ENCODE results near the gene KRTAP1-1. TPM values are rescaled to one million over a fixed set of nuclear protein-coding genes. Genes with fewer than 3 reads are reported as not detected.

The KRTAP1-1 gene
- total and polyA plus RNA-seq, 2 experiments from 2014 or later: not detected

DNA sequence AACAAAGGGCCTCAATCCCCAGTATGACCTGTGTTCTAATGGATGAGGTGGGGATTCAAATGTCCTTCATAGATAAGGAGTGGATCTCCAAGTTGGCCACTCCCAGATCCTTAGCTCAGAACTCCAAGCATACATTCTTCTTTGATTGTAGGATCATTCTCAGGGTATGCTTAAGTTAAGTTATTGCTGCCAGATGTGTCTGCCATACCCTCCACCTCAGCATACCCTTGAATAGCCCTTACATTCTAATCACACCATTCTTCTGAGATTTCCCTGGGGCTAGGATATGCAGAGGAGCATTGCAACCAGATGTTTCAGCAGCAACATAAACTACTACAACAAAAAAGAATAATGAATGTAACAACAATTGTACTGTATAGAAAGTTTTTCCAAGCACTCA lies 26.0 kb upstream of the KRTAP1-1 start:
- H3K4me2 ChIP-seq: no peak overlapping the region
- H3F3A ChIP-seq (replicated peaks; ENCODE audit: low read depth): no peaks in the 10 kb centered on the region
- H4K20me1 ChIP-seq (replicated peaks; ENCODE audit: insufficient read depth): no peaks in the 10 kb centered on the region
- H3K9me3 Mint-ChIP-seq: no peaks in the 10 kb centered on the region
- H3K27ac ChIP-seq (ENCODE audit: low read depth): no peak overlapping the region
- H3K79me2 ChIP-seq (replicated peaks; ENCODE audit: insufficient read depth): no peaks in the 10 kb centered on the region
- no peaks in the 10 kb centered on the region for H3K4me1 Mint-ChIP-seq
- no peaks in the 10 kb centered on the region for H3K27me3 ChIP-seq (ENCODE audit: insufficient read depth)
- H3K36me3 ChIP-seq (ENCODE audit: insufficient read depth): no peaks in the 10 kb centered on the region
- no peak for DNase-seq (ENCODE audit: low spot score)
- no peaks in the 10 kb centered on the region; the same call in none of the 2 replicates for H3K9me2 ChIP-seq (ENCODE audit: insufficient read depth)
- H3K4me1 ChIP-seq (ENCODE audit: insufficient read depth): no peaks in the 10 kb centered on the region
- no peaks in the 10 kb centered on the region for H3K27me3 Mint-ChIP-seq (ENCODE audit: insufficient read depth, low read depth, poor library complexity)
- no peak overlapping the region for H3K4me3 Mint-ChIP-seq
- H3K27ac Mint-ChIP-seq: no peak overlapping the region
- ATAC-seq: no peak
- H3K4me3 ChIP-seq: no peak overlapping the region
- TF ChIP-seq, protein P1, sequence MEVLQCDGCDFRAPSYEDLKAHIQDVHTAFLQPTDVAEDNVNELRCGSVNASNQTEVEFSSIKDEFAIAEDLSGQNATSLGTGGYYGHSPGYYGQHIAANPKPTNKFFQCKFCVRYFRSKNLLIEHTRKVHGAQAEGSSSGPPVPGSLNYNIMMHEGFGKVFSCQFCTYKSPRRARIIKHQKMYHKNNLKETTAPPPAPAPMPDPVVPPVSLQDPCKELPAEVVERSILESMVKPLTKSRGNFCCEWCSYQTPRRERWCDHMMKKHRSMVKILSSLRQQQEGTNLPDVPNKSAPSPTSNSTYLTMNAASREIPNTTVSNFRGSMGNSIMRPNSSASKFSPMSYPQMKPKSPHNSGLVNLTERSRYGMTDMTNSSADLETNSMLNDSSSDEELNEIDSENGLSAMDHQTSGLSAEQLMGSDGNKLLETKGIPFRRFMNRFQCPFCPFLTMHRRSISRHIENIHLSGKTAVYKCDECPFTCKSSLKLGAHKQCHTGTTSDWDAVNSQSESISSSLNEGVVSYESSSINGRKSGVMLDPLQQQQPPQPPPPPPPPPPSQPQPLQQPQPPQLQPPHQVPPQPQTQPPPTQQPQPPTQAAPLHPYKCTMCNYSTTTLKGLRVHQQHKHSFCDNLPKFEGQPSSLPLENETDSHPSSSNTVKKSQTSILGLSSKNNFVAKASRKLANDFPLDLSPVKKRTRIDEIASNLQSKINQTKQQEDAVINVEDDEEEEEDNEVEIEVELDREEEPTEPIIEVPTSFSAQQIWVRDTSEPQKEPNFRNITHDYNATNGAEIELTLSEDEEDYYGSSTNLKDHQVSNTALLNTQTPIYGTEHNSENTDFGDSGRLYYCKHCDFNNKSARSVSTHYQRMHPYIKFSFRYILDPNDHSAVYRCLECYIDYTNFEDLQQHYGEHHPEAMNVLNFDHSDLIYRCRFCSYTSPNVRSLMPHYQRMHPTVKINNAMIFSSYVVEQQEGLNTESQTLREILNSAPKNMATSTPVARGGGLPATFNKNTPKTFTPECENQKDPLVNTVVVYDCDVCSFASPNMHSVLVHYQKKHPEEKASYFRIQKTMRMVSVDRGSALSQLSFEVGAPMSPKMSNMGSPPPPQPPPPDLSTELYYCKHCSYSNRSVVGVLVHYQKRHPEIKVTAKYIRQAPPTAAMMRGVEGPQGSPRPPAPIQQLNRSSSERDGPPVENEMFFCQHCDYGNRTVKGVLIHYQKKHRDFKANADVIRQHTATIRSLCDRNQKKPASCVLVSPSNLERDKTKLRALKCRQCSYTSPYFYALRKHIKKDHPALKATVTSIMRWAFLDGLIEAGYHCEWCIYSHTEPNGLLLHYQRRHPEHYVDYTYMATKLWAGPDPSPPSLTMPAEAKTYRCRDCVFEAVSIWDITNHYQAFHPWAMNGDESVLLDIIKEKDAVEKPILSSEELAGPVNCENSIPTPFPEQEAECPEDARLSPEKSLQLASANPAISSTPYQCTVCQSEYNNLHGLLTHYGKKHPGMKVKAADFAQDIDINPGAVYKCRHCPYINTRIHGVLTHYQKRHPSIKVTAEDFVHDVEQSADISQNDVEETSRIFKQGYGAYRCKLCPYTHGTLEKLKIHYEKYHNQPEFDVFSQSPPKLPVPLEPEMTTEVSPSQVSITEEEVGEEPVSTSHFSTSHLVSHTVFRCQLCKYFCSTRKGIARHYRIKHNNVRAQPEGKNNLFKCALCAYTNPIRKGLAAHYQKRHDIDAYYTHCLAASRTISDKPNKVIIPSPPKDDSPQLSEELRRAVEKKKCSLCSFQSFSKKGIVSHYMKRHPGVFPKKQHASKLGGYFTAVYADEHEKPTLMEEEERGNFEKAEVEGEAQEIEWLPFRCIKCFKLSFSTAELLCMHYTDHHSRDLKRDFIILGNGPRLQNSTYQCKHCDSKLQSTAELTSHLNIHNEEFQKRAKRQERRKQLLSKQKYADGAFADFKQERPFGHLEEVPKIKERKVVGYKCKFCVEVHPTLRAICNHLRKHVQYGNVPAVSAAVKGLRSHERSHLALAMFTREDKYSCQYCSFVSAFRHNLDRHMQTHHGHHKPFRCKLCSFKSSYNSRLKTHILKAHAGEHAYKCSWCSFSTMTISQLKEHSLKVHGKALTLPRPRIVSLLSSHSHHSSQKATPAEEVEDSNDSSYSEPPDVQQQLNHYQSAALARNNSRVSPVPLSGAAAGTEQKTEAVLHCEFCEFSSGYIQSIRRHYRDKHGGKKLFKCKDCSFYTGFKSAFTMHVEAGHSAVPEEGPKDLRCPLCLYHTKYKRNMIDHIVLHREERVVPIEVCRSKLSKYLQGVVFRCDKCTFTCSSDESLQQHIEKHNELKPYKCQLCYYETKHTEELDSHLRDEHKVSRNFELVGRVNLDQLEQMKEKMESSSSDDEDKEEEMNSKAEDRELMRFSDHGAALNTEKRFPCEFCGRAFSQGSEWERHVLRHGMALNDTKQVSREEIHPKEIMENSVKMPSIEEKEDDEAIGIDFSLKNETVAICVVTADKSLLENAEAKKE (CRISPR knock-in tag; IDR thresholded peaks at IDR 0.05): no peak
- TF ChIP-seq EZH2phosphoT487 (IDR thresholded peaks at IDR 0.05; ENCODE audit: unreplicated experiment) (no peak), CREB1 (CRISPR knock-in tag; IDR thresholded peaks at IDR 0.05; ENCODE audit: low read depth) (no peak), POLR2AphosphoS5 (IDR thresholded peaks at IDR 0.05; ENCODE audit: low read depth) (no peak), NANOG (IDR thresholded peaks at IDR 0.05; ENCODE audit: borderline replicate concordance) (no peak), STAT1 (IDR thresholded peaks at IDR 0.05; ENCODE audit: unreplicated experiment) (no peak), ZNF114 (CRISPR knock-in tag; IDR thresholded peaks at IDR 0.05) (no peak), JUNB (IDR thresholded peaks at IDR 0.05; ENCODE audit: unreplicated experiment) (no peak), EZH2 (IDR thresholded peaks at IDR 0.05; ENCODE audit: low read depth, unreplicated experiment) (no peak), ZNF331 (CRISPR knock-in tag; IDR thresholded peaks at IDR 0.05; ENCODE audit: low read depth) (no peak)
- TF ChIP-seq, protein P2, sequence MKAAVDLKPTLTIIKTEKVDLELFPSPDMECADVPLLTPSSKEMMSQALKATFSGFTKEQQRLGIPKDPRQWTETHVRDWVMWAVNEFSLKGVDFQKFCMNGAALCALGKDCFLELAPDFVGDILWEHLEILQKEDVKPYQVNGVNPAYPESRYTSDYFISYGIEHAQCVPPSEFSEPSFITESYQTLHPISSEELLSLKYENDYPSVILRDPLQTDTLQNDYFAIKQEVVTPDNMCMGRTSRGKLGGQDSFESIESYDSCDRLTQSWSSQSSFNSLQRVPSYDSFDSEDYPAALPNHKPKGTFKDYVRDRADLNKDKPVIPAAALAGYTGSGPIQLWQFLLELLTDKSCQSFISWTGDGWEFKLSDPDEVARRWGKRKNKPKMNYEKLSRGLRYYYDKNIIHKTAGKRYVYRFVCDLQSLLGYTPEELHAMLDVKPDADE (IDR thresholded peaks at IDR 0.05): no peak
- TF ChIP-seq, protein P3, sequence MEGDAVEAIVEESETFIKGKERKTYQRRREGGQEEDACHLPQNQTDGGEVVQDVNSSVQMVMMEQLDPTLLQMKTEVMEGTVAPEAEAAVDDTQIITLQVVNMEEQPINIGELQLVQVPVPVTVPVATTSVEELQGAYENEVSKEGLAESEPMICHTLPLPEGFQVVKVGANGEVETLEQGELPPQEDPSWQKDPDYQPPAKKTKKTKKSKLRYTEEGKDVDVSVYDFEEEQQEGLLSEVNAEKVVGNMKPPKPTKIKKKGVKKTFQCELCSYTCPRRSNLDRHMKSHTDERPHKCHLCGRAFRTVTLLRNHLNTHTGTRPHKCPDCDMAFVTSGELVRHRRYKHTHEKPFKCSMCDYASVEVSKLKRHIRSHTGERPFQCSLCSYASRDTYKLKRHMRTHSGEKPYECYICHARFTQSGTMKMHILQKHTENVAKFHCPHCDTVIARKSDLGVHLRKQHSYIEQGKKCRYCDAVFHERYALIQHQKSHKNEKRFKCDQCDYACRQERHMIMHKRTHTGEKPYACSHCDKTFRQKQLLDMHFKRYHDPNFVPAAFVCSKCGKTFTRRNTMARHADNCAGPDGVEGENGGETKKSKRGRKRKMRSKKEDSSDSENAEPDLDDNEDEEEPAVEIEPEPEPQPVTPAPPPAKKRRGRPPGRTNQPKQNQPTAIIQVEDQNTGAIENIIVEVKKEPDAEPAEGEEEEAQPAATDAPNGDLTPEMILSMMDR (conservative IDR thresholded peaks at IDR 0.05; ENCODE audit: low read depth in 2 of 2): no peak
- TF ChIP-seq, protein P4, sequence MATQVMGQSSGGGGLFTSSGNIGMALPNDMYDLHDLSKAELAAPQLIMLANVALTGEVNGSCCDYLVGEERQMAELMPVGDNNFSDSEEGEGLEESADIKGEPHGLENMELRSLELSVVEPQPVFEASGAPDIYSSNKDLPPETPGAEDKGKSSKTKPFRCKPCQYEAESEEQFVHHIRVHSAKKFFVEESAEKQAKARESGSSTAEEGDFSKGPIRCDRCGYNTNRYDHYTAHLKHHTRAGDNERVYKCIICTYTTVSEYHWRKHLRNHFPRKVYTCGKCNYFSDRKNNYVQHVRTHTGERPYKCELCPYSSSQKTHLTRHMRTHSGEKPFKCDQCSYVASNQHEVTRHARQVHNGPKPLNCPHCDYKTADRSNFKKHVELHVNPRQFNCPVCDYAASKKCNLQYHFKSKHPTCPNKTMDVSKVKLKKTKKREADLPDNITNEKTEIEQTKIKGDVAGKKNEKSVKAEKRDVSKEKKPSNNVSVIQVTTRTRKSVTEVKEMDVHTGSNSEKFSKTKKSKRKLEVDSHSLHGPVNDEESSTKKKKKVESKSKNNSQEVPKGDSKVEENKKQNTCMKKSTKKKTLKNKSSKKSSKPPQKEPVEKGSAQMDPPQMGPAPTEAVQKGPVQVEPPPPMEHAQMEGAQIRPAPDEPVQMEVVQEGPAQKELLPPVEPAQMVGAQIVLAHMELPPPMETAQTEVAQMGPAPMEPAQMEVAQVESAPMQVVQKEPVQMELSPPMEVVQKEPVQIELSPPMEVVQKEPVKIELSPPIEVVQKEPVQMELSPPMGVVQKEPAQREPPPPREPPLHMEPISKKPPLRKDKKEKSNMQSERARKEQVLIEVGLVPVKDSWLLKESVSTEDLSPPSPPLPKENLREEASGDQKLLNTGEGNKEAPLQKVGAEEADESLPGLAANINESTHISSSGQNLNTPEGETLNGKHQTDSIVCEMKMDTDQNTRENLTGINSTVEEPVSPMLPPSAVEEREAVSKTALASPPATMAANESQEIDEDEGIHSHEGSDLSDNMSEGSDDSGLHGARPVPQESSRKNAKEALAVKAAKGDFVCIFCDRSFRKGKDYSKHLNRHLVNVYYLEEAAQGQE (IDR thresholded peaks at IDR 0.05; ENCODE audit: unreplicated experiment): no peak
- no peaks in the 10 kb centered on the region for H3K36me3 Mint-ChIP-seq (ENCODE audit: low read depth)
- H2AFZ ChIP-seq: no peak overlapping the region

Measured in GM23338 (cell line).